ENCODE measurements around the gene TIGD3. TPM values are rescaled to one million over a fixed set of nuclear protein-coding genes. Genes with fewer than 3 reads are reported as not detected.
"Not testable (repeated sequence)": the region's sequence is repeated elsewhere in the genome, so short reads cannot be mapped to it uniquely, and the experiment has no call there.

Gene TIGD3
- total and polyA plus RNA-seq, 2 experiments from 2014 or later, result 0.88 to 1.7 TPM

- DNase-seq (ENCODE audit: low read depth in 1 of 2, low spot score in 1 of 2), result peak; percentile 95 to 99
- no peaks in the 10 kb centered on the region for H3K9me3 ChIP-seq (ENCODE audit: low read depth)
- no peak overlapping the region for H3K4me3 ChIP-seq
- TF ChIP-seq CTCF (IDR thresholded peaks at IDR 0.05; ENCODE audit: low read depth, low read length), result peak; percentile 75
- H3K36me3 ChIP-seq, result no peaks in the 10 kb centered on the region
- H3K4me1 ChIP-seq (ENCODE audit: low read depth), result no peaks in the 10 kb centered on the region
- no peaks in the 10 kb centered on the region for H3K27me3 ChIP-seq
- no peak overlapping the region for H3K27ac ChIP-seq
Observed at GRCh38 chr11:65329944-65330403, 24.6 kb upstream of the TIGD3 start.

- Histone ChIP-seq H3K27me3 (no peaks in the 10 kb centered on the region), H3K9me3 (ENCODE audit: low read depth) (no peaks in the 10 kb centered on the region), H3K4me3 (no peak overlapping the region), H3K36me3 (no peaks in the 10 kb centered on the region), H3K27ac (no peak overlapping the region), H3K4me1 (ENCODE audit: low read depth) (no peaks in the 10 kb centered on the region)
- TF ChIP-seq CTCF (IDR thresholded peaks at IDR 0.05; ENCODE audit: low read depth, low read length), result no peak
- DNase-seq (ENCODE audit: low read depth in 1 of 2, low spot score in 1 of 2), result no peak
Observed at GRCh38 chr11:65330544-65330943, 24.0 kb upstream of the TIGD3 start.

GRCh38 chr11:65332591-65332990 lies 22.0 kb upstream of the TIGD3 start:
- H3K9me3 ChIP-seq (ENCODE audit: low read depth); H3K4me3 ChIP-seq; H3K36me3 ChIP-seq; DNase-seq (ENCODE audit: low read depth in 1 of 2, low spot score in 1 of 2); H3K27ac ChIP-seq; H3K4me1 ChIP-seq (ENCODE audit: low read depth); H3K27me3 ChIP-seq: not testable (repeated sequence)

- Histone ChIP-seq H3K4me3 (peak overlapping the region; percentile 78), H3K9me3 (ENCODE audit: low read depth) (no peaks in the 10 kb centered on the region), H3K4me1 (ENCODE audit: low read depth) (no peaks in the 10 kb centered on the region), H3K27me3 (no peaks in the 10 kb centered on the region), H3K36me3 (no peaks in the 10 kb centered on the region), H3K27ac (peak overlapping the region; percentile 83)
- no peak for DNase-seq (ENCODE audit: low read depth in 1 of 2, low spot score in 1 of 2)
- no peak for TF ChIP-seq CTCF (IDR thresholded peaks at IDR 0.05; ENCODE audit: low read depth, low read length)
Observed at GRCh38 chr11:65334696-65335295, 19.8 kb upstream of the TIGD3 start.

- TF ChIP-seq CTCF (IDR thresholded peaks at IDR 0.05; ENCODE audit: low read depth, low read length), result no peak
- H3K4me1 ChIP-seq (ENCODE audit: low read depth), result peaks cover 7% of the 10 kb centered on the region
- H3K4me3 ChIP-seq, result no peak overlapping the region
- H3K27me3 ChIP-seq, result no peaks in the 10 kb centered on the region
- peaks cover 24% of the 10 kb centered on the region for H3K36me3 ChIP-seq
- no peak overlapping the region for H3K27ac ChIP-seq
- no peaks in the 10 kb centered on the region for H3K9me3 ChIP-seq (ENCODE audit: low read depth)
- DNase-seq (ENCODE audit: low read depth in 1 of 2, low spot score in 1 of 2), result no peak
Observed at GRCh38 chr11:65338676-65339075, 15.9 kb upstream of the TIGD3 start.

GRCh38 chr11:65340226-65340625 lies 14.3 kb upstream of the TIGD3 start:
- no peak for TF ChIP-seq CTCF (IDR thresholded peaks at IDR 0.05; ENCODE audit: low read depth, low read length)
- no peak overlapping the region for H3K27ac ChIP-seq
- no peak for DNase-seq (ENCODE audit: low read depth in 1 of 2, low spot score in 1 of 2)
- H3K36me3 ChIP-seq, result peaks cover 32% of the 10 kb centered on the region
- H3K27me3 ChIP-seq, result no peaks in the 10 kb centered on the region
- peaks cover 7% of the 10 kb centered on the region for H3K4me1 ChIP-seq (ENCODE audit: low read depth)
- no peaks in the 10 kb centered on the region for H3K9me3 ChIP-seq (ENCODE audit: low read depth)
- no peak overlapping the region for H3K4me3 ChIP-seq

Measured in cardiac muscle cell (in vitro differentiated cells and primary cell).